GM18511 (cell line): ENCODE results near the gene ZNF341.

ENCODE experiments used
- ATAC-seq: cut with Tn5 transposase; IDR thresholded peaks from one replicate; pipeline ENCODE4 v1.9.1; 2021; ENCODE audit warnings: mild to moderate bottlenecking, moderate library complexity; ENCODE audit not compliant: unreplicated experiment

Gene ZNF341

GRCh38 chr20:33701629-33702450 lies 30.0 kb upstream of the ZNF341 start:
- no peak for ATAC-seq

DNA sequence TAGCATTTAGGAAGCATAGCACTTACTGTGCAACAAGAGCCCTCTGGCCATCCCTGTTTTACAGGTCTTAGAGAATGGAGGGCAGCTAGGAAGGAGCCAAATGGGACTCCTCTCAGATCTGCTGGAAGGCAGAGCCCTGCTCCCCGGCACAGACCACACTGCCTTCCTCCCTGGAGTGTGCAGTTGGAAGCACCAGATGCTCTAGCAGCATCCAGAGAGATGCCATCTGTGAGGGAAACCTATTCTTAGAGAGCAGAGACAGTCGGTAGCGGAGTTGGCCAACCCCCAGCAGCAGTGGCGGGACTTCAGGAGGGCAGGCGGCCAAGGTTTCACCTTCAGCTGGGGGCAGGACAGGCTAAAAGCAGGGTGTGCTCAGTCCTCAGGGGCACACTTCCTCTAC lies 28.9 kb upstream of the ZNF341 start:
- no peak for ATAC-seq

GRCh38 chr20:33703498-33704137 lies 28.2 kb upstream of the ZNF341 start:
- ATAC-seq, result no peak

DNA sequence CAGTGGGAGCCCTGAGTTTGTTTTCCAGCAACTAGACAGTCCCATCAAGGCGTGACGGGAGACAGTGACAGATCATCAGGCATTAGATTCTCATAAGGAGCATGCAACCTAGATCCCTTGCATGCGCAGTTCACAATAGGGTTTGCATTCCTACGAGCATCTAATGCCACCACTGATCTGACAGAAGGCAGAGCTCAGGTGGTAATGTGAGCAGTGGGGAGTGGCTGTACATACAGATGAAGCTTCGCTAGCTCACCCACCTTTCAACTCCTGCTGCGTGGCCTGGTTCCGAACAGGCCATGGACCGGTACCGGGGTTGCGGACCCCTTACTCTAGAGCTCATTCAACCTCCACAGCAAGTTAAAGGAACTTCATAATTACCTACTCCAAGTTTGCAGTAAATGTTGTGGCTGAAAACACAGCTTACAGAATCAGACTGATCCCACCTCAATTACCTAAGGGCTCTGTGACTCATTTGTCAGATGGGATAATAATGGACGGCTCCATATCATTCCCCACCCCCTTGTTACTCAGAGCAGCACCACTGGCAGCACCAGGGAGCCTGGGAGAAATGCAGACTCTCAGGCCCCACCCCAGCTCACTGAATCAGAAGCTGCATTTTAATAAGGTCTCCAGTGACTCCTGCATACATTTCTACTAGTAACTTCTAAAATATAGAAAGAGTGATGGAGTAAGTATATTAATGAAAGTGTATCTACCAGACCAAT lies 27.4 kb upstream of the ZNF341 start:
- ATAC-seq, result no peak

GRCh38 chr20:33707668-33708067 lies 24.1 kb upstream of the ZNF341 start:
- no peak for ATAC-seq

DNA sequence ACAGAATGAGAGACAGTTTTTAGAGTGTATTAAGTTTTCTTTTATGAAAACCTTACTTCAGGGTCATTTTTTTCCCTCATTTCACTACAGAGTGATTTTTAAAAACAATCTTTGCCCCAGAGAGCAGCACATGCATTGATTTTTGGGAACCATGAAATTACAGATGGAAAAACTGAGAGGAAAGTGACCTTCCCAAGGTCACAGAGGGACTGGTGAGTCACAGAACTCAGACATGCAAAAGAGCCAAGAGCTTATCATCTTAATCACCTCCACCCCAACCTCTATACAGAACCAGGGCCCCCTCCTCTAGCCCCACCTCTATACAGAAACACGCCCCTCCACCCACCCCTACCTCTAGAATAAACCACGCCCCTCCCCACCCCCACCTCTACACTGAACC lies 22.4 kb upstream of the ZNF341 start:
- no peak for ATAC-seq

- ATAC-seq, result no peak
These were observed 21.8 kb upstream of the ZNF341 start for GRCh38 chr20:33709905-33710541.

DNA sequence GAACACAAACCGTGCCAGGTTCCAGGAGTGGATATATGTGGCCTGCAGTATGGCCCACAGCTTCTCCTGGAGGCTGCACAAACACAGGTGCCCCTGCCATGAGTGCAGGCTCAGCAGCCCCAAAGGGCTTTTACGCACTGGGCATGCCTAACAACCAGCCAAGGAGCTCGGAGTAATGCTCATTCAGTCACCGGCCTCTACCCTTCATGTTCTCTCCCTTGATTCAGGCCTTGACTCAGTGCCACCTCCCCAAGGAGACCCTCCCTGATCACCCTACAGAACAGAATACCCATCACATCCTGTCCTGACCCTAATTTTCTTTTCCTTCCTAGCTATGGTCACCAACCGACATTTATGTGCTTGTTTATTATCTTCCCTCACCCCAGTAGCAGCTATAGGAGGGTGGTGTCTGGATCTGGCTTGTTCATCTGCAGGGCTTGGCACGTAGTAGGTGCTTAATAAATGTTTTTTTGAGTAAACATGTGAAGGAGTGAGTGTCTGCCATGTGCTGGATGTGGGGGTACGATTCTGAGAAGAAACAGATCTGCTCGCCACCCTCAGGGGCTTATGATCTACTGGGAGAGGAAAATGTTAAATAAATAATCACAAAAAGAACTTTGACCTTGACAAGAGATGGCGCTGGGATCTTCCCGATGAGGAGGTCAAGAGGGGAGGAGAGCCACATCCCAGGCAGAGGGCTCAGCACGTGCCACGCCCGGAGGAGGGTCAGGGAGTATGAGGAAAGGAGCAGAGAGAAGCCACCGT lies 20.9 kb upstream of the ZNF341 start:
- no peak for ATAC-seq

- no peak for ATAC-seq
These were observed 20.4 kb upstream of the ZNF341 start for GRCh38 chr20:33711446-33711738.

DNA sequence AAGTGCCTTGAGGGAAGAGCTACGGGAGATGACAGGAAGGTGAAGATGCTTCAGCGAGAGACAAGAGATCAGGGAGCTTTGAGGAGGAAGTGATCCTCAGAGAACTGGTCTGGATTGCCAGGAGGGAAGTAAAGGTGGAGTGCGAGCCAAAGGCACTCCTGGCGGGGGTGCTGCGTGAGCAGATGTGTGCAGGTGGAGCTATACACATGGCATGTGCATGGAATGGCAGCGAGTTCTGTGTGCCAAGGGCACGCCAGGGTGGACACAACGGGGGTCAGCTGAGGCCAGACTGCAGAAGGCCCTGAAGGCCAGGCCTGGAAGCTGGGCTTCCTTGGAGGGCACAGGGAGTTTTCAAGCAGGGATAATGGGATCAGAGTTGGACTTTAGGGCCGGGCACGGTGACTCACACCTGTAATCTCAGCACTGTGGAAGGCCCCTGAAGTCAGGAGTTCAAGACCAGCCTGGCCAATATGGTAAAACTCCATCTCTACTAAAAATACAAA lies 17.9 kb upstream of the ZNF341 start:
- no peak for ATAC-seq

DNA sequence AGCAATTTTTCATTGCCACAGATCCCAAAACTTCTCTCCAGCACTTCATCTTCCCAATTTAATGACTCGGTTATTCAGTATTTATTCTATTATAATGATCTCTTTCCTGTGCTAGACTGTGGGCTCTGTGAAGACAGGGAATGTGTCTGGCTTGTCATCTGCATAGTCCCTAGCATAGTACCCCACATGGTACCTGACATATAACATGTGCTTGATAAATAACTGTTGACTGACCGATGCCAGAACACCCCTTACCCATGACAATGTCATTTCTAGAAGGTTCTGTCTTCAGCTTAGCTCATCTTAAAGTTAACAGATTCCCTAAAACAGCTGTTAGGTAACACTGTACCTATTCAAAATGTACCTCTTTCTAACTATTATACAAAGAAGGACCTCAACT lies 15.3 kb upstream of the ZNF341 start:
- ATAC-seq, result no peak

DNA sequence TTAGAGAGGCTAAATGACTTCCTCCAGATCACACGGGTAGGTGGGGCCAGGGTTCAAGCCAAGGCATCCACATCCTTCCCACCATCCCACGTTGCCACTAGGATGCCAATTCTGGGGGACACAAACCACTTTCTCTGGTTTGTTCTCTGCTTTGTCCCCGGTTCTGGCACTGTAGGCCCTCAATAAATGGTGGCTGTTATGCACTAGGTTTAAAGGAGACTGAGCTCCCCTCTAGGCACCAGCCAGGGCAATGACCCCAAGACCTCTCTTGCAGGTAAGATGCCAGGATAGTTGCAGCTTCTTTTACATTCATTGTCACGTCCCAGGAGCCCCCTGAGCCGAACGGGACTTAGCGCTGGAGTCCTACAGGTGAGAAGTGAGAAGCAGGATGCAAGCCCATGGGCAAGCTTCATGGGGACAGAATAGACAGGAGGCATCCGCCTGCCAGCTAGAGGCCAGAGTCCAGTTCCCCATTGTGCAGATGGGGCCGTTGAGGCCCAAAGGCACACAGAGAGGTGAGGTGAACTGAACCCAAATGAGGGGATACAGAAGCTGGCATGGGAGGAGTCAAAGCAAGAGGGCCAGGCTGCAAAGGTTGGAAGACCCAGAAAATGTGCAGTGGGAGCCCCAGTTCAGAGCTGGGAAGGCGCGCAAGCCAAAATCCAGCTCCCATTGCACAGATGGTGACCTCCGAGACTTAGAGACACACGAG lies 12.4 kb upstream of the ZNF341 start:
- ATAC-seq, result no peak

- peak; percentile 98 for ATAC-seq
These were observed 11.6 kb upstream of the ZNF341 start, which contains the start of gene PXMP4 for GRCh38 chr20:33719989-33720709. TSS of gene PXMP4 (minus strand) at chr20:33720310. CDS start at chr20:33720207, 103 bp downstream.

GRCh38 chr20:33721391-33722140 lies 10.2 kb upstream of the ZNF341 start:
- ATAC-seq, result no peak

DNA sequence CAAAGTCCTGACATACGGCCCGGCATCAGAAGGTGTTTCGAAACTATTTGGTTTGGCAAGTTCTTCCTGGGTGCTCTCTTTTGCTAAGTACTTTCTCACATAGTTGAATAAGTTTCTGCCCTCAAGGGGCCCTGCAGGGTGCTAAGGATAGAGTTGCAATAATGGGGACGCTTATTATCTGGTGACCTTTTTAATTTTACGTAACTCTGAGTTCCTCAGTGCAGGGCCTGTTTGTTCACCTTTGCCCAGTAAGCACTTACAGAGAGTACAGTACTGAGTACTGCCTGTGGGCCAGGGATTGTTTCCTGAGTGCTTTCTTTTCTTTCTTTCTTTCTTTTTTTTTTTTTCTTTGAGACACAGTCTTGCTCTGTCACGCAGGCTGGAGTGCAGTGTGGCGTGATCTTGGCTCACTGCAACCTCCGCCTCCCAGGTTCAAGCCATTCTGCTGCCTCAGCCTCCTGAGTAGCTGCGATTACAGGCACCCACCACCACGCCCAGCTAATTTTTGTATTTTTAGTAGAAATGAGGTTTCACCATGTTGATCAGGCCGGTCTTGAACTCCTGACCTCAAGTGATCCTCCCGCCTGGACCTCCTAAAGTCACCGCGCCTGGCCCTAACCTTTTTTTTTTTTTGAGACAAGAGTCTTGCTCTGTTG lies 7.2 kb upstream of the ZNF341 start:
- no peak for ATAC-seq

DNA sequence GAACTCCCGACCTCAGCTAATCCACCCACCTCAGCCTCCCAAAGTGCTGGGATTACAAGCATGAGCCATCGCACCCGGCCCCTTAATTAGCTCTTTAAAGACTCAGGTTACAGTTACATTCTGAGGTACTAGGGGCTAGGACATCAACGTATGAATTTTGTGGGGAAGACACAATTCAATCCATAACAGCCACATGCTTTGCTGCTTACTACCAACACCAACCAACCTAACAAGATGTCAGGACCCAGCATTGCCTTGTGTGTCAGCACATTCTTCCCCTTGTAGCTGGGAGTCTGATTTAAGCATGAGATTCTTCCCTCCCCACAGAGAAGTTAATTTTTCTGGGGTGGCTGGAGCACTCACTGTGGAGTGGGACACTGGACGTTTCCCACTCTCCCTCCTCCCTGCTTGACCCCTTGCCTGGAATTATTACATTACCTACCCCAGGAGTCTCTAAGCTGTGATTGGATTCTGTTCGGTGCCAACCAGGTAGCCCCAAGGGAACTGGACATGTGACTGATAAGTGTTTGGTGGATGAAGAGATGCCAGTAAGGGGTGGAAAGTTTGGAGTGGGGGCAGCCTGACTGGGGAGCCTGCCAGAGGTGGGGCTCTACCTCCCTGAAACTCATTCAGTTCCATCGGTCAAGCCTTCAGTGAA lies 6.1 kb upstream of the ZNF341 start:
- no peak for ATAC-seq

DNA sequence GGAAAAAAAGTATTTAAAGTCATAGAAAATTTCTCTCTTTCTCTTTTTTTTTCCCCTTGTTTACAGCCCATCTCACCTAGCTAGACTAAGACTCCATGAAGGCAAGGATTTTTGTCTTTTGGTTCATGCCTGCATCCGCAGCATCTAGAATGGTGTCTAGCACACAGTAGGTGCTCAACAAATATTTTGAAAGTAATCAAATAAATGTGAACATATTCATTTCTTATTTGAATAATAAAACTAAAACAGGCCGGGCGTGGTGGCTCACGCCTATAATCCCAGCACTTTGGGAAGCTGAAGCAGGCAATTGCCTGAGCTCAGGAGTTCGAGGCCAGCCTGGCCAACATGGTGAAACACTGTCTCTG lies 4.7 kb upstream of the ZNF341 start:
- no peak for ATAC-seq

DNA sequence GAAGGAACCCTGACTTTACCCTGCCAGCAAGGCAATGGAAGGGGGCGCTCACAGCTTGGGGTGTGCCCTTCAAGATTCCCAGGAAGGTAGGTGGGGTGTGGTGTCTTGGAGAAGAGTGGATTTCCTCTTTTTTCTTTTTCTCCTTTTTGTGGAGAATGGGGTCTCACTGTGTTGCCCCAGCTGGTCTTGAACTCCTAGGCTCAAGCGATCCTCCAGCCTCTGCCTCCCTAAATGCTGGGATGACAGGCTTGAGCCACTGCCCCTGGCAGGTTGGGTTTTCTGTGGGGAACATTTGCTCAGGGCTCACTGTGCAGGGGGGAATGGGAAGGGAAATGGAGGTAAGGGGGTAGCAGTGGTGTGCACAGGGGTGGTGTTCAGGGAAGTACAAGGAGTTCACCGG lies 4.0 kb upstream of the ZNF341 start:
- ATAC-seq, result no peak
